ENCODE results near the gene RBPJL.

RBPJL gene

DNA sequence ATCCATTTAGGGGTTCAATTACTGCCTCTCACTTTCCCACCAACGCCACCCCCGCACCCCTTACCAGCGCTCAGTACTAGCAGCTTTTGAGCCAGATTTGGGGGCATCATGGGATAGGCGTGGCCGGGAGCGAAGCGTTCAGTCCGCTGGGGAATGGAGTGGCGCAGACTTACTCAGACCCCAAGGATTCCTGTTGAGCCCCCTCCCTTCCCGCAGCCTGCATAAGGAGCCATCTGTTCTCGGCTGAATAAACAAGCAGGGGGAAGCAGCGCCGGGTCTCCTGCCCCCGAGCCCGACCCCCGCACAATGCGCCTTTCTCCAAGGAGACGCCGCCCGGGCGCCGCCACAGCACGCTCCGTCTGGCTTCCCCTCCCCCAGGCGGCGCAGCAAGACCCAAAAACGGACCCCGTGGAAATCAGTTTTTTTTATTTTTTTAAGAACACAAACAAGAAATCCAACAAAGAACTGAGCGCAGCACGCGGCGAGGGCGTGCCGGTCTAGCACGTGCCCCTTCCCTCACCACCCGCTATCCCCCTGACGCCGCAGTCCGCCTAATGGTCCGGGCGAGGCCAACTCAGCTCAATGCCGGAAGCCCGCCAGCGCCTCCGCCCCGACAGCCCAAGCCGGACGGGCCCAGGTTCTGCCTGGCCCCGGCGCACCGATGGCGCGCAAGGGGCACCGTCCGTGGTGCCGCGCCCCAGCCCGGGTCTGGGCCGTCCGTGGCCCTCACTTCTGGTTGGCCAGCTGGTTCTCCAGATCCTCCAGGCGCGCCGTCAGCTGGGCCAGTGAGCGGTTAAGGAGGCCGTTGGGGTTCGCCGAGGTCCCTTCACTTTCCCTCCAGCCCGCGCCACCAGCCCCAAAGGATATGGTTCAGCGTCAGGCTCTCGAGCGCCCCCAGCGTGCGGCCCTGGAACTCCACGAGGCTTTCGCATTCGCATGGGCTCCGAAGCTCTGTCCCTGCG, 13.3 kb upstream of the RBPJL start:
- DNase-seq = peak; percentile 29

DNA sequence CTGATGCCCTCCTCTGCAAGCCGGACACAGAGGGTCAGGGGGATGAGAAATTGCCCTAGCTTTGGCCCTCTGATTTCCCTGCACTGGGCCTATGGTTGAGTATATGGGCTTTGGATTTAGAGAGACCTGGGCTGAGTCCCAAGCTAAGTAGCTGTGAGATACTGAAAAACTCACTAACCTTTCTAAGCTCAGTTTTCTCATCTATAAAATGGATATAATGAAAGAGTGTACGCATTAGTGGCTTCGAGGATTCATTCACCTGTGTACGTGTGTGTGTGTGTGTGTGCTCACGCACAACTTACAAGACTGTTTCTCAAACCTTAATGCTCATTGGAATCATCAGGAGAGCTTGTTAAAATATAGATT, 12.7 kb upstream of the RBPJL start:
- no peak for DNase-seq

DNA sequence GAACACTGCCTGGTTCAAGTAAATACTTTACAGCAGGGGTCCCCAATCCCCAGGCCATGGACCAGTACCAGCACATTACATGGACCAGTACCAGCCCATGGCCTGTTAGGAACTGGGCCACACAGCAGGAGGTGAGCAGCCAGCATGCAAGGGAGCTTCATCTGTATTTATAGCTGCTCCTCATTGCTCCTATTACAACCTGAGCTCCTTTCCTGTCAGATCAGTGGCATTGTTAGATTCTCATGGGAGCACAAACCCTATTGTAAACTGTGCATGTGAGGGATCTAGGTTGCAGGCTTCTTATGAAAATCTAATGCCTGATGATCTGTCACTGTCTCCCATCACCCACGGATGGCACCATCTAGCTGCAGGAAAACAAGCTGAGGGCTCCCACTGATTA, 12.0 kb upstream of the RBPJL start:
- no peak for DNase-seq

DNA sequence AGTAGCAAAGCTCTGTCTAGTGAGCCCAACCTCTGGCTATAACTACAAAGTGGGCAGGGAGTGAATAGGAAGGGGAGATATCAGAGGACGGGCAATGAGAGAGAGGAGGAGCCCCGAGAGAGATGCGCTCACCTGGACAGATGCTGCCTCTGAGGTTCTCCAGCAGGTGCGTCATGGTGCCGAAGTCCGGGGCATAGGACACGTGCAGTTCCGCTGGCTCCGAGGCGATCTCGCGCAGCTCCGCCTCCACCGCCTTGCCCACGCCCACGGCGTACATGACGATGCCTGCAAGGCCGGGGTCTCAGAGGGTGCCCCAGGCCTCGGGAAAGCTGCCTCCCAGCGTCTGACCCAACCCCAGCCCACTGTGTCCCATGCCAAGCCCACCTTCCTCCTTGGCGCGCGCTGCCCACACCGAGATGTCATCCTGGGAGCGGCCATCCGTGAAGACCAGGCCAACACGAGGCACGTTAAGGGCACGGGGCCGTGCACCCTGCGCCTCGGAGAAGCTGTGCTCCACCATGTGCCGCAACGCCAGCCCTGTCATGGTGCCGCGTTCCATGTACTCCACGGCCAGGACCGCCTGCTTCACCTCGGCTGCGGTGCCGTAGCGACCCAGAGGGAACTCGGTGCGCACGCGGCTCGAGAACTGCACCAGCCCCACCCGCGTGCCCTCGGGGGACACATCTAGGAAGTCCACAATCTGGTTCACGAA, 8.7 kb upstream of the RBPJL start:
- no peak for DNase-seq

DNA sequence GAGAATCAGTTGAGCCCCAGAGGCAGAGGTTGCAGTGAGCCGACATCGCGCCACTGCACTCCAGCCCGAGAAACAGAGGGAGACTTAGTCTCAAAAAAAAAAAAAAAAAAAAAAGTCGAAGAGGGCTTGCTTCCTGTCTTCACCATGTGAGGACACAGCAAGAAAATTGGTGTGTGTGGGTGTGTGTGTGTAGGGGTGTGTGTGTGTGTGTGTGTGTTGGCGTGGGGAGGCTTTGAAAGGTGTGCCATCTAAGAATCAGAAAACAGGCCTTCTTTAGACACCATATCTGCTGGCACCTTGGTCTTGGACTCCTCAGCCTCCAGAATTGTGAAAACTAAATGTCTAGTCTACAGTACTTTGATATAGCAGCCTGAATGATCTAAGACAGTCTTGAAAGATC, 6.9 kb upstream of the RBPJL start:
- DNase-seq = no peak

DNA sequence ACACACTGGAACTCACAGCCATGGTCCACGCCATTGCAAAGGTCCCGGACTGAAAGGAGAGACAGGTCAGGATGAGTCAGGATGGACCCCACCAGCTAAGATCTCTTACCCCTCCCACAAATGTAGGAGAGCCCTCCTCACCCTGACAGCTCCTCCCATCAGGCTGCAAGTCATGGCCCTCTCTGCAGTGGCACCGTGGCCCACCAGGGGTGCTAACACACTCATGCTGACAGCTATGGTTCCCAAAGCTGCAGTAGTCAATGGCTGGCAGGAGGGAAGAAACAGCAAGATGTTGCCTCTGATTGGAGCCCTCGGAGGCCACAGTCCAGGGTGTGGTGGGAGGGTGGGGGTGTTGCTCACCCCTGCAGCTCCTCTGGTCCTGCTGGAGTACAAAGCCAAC, 5.7 kb upstream of the RBPJL start:
- DNase-seq = no peak

DNA sequence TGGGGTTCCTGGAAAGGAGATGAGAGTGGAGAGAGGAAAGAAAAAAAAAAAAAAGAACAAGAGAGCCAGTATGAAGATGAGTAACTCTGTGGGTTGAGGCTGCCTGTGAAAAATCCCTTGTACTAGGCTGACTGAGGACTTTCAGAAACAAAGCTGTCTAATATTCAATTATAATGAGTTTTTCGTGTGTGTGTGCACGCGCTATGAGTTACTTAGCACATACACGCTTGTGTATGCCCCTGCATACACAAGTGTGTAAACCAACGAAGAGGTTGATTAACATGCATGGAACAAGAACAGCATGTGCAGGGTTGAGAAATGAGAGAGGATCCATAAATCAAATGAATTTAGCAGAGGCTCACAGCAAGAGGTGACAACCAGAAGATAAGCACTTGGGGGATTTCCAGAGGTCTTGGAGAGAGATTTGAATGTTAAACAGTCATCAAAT, 4.8 kb upstream of the RBPJL start:
- DNase-seq = no peak

DNA sequence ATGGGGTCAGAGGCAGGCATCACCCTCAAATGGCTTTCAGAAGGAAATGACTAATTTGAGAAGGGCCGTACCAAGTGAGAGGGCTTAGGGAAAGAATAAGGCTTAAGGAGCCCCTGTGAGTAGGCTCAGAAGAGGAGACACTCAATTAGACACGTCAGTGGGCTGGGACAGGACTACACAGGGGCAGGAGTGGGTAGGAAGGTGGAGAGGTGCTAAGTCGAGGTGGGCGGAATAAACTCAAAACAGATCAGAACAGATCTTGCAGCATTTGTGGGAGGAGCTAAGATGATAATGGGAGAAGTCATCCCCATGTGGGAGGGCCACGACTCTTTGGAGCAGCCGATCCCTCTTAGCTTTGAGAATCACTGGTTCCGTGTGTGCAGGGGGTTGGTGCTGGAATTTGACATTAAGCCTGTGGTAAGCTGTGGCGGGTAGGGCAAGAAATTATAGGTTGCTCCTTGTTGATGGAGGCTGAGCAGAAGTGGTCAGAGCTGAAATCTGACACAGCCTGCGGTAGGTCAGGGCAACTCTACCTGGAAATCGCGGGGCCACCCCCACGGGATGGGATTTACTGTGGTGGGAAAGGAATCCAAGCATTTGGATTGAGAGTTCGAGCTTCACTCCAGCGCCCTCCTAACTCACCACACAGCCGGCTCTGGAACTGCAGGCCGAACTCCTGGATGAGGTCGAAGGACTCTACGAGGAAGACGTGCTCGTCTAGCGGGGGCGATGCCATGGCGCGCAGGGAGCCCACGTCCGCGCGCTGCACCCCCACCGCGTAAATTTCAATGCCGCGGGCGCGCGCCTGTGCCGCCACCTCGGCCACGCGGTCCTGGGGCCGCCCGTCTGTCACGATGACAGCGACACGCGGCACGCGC, 2.8 kb upstream of the RBPJL start:
- no peak for DNase-seq

DNA sequence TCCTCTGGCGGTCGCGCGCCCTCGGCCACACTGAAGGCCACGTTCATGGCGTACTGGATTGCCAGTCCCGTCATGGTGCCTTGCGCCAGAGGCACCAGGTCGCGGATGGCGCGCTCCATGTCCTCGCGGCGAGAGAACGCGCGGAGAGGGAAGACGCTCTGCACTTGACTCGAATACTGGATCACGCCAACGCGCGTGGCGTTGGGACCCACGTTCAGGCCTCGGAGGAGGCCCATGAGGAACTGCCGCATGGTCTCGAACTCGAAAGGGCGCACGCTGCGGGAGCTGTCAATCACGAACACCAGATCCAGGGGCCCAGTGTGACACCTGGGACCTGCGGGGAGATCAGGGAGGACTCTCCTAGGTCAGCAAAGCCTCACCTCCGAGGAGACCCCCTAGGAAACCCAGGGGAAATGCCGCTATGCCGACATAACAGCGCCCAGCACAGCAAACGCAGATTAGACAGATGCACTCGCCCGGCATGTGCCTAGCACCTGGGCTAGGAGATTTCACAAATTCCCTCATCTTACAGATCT, 2.1 kb upstream of the RBPJL start:
- no peak for DNase-seq

DNA sequence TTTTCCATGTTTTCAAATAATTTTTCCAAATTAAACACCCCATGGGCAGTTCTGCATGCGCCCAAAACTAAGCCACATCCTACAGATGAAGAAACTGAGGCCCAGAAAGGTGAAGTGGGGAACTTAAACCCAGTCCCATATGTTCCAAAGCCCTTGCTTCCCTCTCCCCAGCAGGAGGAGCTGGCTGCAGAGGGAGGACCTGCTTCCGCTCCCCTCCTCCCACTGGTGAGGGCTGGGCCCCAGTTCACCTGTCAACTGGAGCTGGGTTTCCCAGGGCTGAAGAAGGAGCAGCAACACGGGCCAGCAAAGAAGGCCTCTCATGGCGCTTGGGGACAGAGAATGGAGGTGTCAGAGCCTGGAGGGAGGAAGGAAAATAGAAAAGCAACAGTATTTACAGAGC, 1.4 kb upstream of the RBPJL start:
- no peak for DNase-seq

DNA sequence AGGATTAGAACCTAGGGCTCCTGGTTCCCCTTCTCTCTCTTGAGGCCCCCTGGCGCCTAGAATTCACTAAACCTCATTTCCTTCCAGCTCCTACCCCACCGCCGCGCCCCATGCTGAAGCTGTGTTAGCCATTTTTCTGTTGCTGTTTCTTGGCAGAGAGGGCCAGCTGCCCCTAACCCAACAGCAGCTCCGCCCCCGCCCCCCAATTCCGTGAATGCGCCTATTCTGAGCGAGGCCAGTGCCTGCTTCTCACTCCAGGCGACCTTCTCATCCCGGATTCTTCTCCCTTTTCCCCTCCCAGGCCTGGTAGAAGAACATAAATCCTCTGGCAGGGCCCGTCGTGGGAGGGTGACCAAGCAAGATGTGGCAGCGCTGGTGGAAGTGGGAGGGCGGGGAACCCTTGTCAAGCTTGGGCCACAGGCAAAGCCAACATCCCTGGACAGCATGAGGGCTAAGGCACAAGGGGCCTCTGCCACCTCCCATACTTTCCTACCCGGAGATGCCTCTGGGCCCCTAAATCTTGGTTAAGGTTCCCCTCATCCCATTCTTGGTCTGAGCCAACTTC, 518 bp downstream of the RBPJL start:
- no peak for DNase-seq

DNA sequence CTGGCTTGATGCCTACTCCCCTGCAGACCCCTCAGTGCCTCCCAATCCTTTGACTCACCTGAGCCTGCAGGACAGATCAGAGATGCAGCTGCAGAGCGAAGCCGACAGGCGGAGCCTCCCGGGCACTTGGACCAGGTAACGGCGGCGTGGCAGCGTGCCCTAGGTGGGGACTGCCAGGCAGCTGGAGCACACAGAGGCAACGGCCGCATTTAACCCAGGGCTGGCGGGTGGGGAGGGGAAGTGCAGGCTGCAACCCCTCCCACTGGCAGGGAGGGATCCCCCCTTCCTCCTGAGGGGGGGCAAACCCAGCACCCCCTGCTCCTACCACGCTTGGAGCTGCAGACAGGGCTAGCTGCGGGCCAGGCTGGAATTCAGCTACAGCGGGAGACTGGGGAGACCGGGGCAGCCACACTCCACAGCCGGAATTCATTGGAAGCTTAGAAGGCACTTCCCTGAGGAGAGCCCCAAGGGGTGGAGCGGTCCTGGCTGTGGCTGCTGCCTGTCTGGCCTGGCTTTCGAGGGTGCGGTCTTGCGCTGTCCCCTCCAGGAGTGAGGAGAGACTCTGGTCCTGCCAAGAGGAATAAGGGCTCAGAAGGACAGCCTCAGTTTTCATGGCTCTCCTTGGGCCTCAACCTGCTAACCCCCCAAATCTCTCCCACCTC, 1.6 kb downstream of the RBPJL start, which contains the start of gene MATN4:
MATN4 (minus strand) TSS at position 183 of the 662 bp plus-strand sequence. CDS start 2,717 bp downstream, outside the sequence.
- no peak for DNase-seq

DNA sequence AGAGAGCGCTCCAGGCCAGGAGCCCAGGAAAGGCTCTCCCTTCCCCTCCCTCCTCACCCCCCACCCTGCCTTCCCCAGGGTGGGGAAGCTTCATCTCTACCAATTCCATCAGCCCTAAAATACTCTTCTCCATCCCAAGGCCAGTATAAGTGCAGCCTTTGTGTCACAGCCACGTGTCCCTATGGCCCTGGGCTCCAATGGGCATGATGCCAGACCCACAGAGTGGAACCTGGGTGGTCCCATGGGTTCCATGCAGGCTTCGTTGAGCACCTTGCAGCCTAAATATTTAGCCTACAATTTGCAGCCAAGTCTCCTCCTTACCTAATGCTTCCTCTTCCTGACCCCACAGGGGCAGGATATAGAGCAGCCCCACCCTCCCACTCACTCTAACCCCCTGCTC, 2.4 kb downstream of the RBPJL start:
- DNase-seq = no peak

DNA sequence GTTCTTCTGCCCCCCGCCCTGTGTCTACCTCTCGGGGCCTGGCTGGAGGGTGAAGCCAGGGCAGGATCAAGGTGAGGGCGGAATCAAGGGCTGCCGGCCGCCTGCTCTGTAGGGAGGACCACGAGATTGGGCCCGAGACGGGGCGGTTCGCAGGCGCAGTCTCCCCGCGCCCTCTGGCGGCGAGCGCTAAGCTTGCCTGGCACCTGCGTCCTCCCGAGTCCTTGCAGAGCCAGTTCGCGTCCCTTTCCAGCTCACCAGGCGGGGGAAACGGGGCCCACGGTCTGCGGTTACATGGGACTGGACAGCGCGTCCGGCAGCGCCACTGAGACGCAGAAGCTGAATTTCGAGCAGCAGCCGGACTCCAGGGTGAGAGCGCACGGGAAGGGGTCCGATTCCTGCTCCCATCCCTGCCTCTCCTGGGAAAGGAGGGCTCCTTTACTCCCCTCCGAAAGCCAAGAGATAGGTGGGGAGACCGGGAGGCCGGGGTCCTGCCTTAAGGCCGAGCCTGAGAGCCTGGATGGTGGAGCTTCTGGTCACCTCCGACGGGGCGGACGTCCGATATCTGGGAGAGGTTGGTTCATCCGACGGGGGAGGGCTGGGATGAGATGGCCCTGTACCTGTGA, 5.1 kb downstream of the RBPJL start:
- DNase-seq = peak; percentile 2

DNA sequence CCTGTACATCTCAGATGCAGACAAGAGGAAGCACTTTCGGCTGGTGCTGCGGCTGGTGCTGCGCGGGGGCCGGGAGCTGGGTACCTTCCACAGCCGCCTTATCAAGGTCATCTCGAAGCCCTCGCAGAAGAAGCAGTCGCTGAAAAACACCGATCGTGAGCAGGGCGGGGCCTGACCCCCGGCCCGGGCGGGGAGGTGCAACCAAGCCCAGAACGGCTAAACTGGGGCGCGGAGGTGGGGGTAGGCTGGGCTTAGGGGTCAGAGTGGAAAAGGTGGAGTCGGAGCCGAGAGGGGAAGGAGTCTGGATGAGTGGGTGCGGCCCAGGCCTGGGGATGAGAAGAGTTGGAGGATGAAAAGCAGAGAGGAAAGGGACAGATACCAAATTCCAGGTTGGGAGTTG, 5.6 kb downstream of the RBPJL start:
- DNase-seq = no peak

DNA sequence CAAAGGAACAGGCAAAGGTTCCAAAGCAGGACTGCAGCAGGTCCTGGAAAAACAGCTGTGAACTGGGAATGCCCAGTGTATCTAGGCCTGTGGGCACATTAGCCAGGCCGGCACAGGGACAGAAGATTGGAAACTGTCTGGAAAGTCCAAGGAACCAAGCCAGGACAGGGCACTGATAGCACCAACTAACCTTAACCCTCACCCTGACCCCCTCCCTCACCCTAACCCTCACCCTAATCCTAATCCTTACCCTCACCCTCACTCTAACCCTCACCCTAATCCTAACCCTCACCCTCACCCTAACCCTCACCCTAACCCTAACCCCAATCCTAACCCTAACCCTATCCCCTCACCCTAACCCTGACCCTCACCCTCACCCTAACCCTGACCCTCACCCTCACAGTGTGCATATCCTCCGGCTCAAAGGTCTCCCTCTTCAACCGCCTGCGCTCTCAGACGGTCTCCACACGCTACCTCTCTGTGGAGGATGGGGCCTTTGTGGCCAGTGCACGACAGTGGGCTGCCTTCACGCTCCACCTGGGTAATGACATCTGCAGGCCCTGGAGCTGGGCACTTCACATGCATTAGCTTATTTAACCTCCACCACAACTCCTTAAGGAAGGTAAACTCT, 6.5 kb downstream of the RBPJL start:
- no peak for DNase-seq

DNA sequence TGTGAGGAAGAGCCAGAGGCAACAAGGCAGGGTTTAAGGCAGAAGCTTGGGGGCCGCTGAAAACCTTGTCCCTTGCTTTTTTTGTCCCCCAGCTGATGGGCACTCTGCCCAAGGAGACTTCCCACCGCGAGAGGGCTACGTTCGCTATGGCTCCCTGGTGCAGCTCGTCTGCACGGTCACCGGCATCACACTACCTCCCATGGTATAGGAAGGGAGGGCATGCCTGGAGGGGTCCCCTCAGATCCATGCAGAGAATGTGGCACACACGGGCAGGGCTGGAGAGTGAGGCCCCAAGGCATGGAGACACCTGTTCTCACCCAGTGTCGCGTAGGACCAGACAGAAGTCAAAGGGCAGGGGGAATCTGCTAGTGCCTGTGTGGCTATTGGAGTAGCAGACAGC, 7.3 kb downstream of the RBPJL start:
- no peak for DNase-seq

DNA sequence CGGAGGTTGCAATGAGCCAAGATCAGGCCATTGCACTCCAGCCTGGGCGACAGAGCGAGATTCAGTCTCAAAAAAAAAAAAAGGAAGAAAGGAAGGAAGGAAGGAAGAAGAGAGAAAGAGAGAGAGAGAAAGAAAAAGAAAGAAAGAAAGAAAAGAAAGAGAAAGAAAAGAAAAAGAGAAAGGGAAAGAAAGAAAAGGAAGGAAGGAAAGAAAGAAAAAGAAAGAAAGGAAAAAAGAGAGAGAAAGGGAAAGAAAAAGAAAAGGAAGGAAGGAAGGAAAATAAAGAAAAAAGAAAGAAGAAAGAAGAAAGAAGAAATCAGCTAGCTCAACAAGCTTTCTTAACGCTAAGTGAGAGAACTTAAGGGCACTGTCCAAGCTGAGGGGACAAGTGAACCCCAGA, 9.0 kb downstream of the RBPJL start:
- no peak for DNase-seq

DNA sequence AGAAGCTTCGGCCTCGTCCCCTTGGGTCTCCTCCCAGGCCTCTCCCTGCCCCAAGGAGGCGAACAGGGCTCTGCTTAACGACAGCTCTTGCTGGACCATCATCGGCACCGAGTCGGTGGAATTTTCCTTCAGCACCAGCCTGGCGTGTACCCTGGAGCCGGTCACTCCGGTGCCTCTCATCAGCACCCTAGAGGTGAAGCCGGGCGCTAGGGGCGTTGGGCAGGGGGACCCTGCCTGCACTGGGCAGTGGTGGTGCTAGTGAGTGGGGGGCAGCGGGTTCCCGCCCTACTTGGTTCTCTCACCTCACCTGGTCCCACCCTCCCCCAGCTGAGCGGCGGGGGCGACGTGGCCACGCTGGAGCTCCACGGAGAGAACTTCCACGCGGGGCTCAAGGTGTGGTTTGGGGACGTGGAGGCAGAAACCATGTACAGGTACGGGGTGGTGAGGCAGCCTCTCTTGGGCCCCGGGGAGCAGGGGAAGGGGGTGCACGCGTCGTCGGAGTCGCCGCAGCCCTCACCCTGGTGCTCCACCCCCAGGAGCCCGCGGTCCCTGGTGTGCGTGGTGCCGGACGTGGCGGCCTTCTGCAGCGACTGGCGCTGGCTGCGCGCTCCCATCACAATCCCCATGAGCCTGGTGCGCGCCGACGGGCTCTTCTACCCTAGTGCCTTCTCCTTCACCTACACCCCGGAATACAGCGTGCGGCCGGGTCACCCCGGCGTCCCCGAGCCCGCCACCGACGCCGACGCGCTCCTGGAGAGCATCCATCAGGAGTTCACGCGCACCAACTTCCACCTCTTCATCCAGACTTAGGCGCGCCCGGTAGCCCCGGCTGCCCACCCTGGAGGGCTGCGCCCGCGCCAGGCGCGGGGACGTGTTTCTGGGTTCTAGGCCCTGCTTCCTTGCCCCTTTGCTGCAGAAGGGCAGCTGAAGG, 9.8 kb downstream of the RBPJL start:
- no peak for DNase-seq

DNA sequence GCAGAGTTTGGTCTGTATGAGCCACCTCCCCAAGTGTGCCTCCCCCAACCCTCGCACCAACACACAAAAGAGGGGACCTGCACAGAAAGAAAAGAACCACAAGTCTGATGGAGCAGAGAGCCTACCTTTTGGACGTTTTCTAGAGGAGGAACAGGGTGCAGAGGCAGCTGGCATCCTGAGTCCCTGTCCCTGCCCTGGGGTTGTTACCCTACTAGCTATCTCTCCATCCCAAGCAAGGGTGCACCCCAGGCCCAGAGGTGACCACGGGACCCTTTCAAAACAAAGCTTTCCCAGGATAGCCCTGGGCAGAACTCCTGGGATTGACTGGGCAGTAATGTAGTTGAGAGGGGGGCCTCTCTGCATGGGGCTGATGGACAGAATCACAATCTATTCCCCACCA, 11.2 kb downstream of the RBPJL start:
- DNase-seq = no peak
